22Rv1 (cell line): Measurements from ENCODE around the gene ATG14.
"Not testable (repeated sequence)": the region's sequence is repeated elsewhere in the genome, so short reads cannot be mapped to it uniquely, and the experiment has no call there.

Source experiments
- H3K27ac ChIP-seq: fragments of 450-650 bp; 2 replicates; pipeline ENCODE4 v1.5.1; 2017
- CTCF ChIP-seq: fragments of 450-650 bp; IDR thresholded peaks from 2 replicates; pipeline ENCODE4 v1.5.1; 2017; ENCODE audit warnings: mild to moderate bottlenecking
- ZFX ChIP-seq: fragments of 450-650 bp; IDR thresholded peaks from 2 replicates; pipeline ENCODE4 v1.6.1; 2017; ENCODE audit warnings: antibody characterized with exemption, borderline replicate concordance

Gene ATG14

GRCh38 chr14:55386037-55386808, 25.4 kb downstream of the ATG14 start:
- H3K27ac ChIP-seq, result no peak overlapping the region
- TF ChIP-seq ZFX (no peak), CTCF (no peak)

GRCh38 chr14:55384536-55384935, 27.1 kb downstream of the ATG14 start:
- no peak for TF ChIP-seq CTCF
- TF ChIP-seq ZFX, result no peak
- no peak overlapping the region for H3K27ac ChIP-seq

GRCh38 chr14:55383541-55384140, 28.0 kb downstream of the ATG14 start:
- no peak overlapping the region for H3K27ac ChIP-seq
- no peak for TF ChIP-seq ZFX
- no peak for TF ChIP-seq CTCF

- H3K27ac ChIP-seq, result not testable (repeated sequence)
Observed at GRCh38 chr14:55383056-55383466, 28.6 kb downstream of the ATG14 start.

GRCh38 chr14:55382483-55382882, 29.1 kb downstream of the ATG14 start:
- H3K27ac ChIP-seq, result no peak overlapping the region
- TF ChIP-seq ZFX (no peak), CTCF (no peak)

- H3K27ac ChIP-seq, result no peak overlapping the region
- TF ChIP-seq CTCF (no peak), ZFX (no peak)
Observed at GRCh38 chr14:55381561-55381960, 30.1 kb downstream of the ATG14 start.

- TF ChIP-seq ZFX (no peak), CTCF (no peak)
Observed at GRCh38 chr14:55381040-55381439, 30.6 kb downstream of the ATG14 start.

More at GRCh38 chr14:55381040-55381439, 30.6 kb downstream of the ATG14 start:
- H3K27ac ChIP-seq, result no peak overlapping the region
